Measurements from ENCODE around the gene GJB3.

GRCh38 chr1:34831721-34832246 lies 50.8 kb downstream of the GJB3 start:
- TF ChIP-seq POLR2A (IDR thresholded peaks at IDR 0.05; ENCODE audit: low read depth, low read length) = no peak
- no peak for TF ChIP-seq PAX5 (IDR thresholded peaks at IDR 0.05; ENCODE audit: insufficient read depth, low read length, severe bottlenecking)
- no peak for TF ChIP-seq POLR2AphosphoS5 (IDR thresholded peaks at IDR 0.05; ENCODE audit: low read depth, low read length)
- TF ChIP-seq TAF1 (IDR thresholded peaks at IDR 0.05; ENCODE audit: low read depth, low read length) = no peak
